HepG2 (cell line): ENCODE results near the gene TK1. TPM values are rescaled to one million over a fixed set of nuclear protein-coding genes. Genes with fewer than 3 reads are reported as not detected.

Source experiments
- KMT2A ChIP-seq: sonication (generic); formaldehyde crosslinking; IDR thresholded peaks from 2 replicates; pipeline ENCODE4 v1.4.0; 2020; ENCODE audit warnings: missing genetic modification reagents
- MXD4 ChIP-seq: IDR thresholded peaks from 2 replicates; pipeline ENCODE4 v1.6.1; 2016; ENCODE audit warnings: mild to moderate bottlenecking, missing biosample characterization, missing genetic modification reagents
- REL ChIP-seq: sonication (generic); formaldehyde crosslinking; conservative IDR thresholded peaks from 2 replicates; pipeline ENCODE4 v1.8.0; 2022; ENCODE audit warnings: mild to moderate bottlenecking, missing genetic modification reagents, moderate library complexity
- SRSF9 ChIP-seq: fragments of 200-400 bp; formaldehyde crosslinking; IDR thresholded peaks from 2 replicates; pipeline ENCODE4 v1.6.1; 2018; ENCODE audit warnings: borderline replicate concordance, mild to moderate bottlenecking, low read depth, low read length; ENCODE audit not compliant: insufficient read depth, poor library complexity, severe bottlenecking
- ZNF577 ChIP-seq: sonication (generic); formaldehyde crosslinking; IDR thresholded peaks from 2 replicates; pipeline ENCODE4 v1.4.0; 2020; ENCODE audit warnings: mild to moderate bottlenecking, low read depth, missing genetic modification reagents, borderline replicate concordance
- ZNF703 ChIP-seq: sonication (generic); formaldehyde crosslinking; IDR thresholded peaks from 2 replicates; pipeline ENCODE4 v1.5.1; 2020; ENCODE audit warnings: missing genetic modification reagents, mild to moderate bottlenecking, moderate library complexity, borderline replicate concordance
- polyA plus RNA-seq, 8 experiments: library from polyadenylated mRNA; depleted of rRNA in 3 of 8; stranded (reverse) in 7 of 8; unstranded in 1 of 8; fragments of >200 nt; fragmentation: Illumina TruSeq in 4 of 8; extraction: Trizol in 4 of 8; gene quantifications; 2 replicates each; pipeline versions ENCODE4 v1.2.1 to v1.2.3, GENCODE V29; 2011 to 2016; ENCODE audit warnings: low read depth in 4 of 8, missing spikeins in 1 of 8, mixed read lengths in 1 of 8; ENCODE audit not compliant: insufficient read depth in 1 of 8
- total RNA-seq, 5 experiments: library from RNA; depleted of rRNA; stranded (reverse); fragments of >200 nt; fragmentation: Illumina TruSeq; extraction: Trizol; gene quantifications; 2 replicates each; pipeline ENCODE4 v1.2.3, GENCODE V29; 2016; ENCODE audit warnings: low read depth in 1 of 5
- TF ChIP-seq, protein P1 (sequence below): sonication (generic); formaldehyde crosslinking; IDR thresholded peaks from 2 replicates; pipeline ENCODE4 v1.5.0; 2020; ENCODE audit warnings: mild to moderate bottlenecking, missing genetic modification reagents, borderline replicate concordance
- TF ChIP-seq, protein P2 (sequence below): sonication (generic); formaldehyde crosslinking; IDR thresholded peaks from 2 replicates; pipeline ENCODE4 v1.5.0; 2020; ENCODE audit warnings: missing genetic modification reagents, mild to moderate bottlenecking, borderline replicate concordance
- TF ChIP-seq, protein P3 (sequence below): sonication (generic); formaldehyde crosslinking; IDR thresholded peaks from 2 replicates; pipeline ENCODE4 v1.4.0; 2020; ENCODE audit warnings: mild to moderate bottlenecking, missing genetic modification reagents
- TF ChIP-seq, protein P4 (sequence below), 2 experiments: IDR thresholded peaks; 2 replicates each; pipeline ENCODE4 v1.6.1; 2011 to 2012; ENCODE audit warnings: low read length in 2 of 2, borderline replicate concordance in 1 of 2, low read depth in 1 of 2, mild to moderate bottlenecking in 1 of 2, moderate library complexity in 1 of 2
- TF ChIP-seq, protein P5 (sequence below): sonication (generic); formaldehyde crosslinking; IDR thresholded peaks from 2 replicates; pipeline ENCODE4 v1.5.0; 2020; ENCODE audit warnings: missing genetic modification reagents, mild to moderate bottlenecking, borderline replicate concordance
- TF ChIP-seq, protein P6 (sequence below): sonication (generic); formaldehyde crosslinking; IDR thresholded peaks from 2 replicates; pipeline ENCODE4 v1.8.0; 2022; ENCODE audit warnings: mild to moderate bottlenecking, missing genetic modification reagents
- TF ChIP-seq, protein P7 (sequence below): sonication (generic); formaldehyde crosslinking; IDR thresholded peaks from 2 replicates; pipeline ENCODE4 v1.8.0; 2022; ENCODE audit warnings: missing genetic modification reagents, mild to moderate bottlenecking, inconsistent platforms, borderline replicate concordance

TK1 gene
- total and polyA plus RNA-seq, 2 of the 13 experiments (the other 11 are each of a cell fraction or from before 2014, with no cell fraction given) = 45.0 to 96.0 TPM

DNA sequence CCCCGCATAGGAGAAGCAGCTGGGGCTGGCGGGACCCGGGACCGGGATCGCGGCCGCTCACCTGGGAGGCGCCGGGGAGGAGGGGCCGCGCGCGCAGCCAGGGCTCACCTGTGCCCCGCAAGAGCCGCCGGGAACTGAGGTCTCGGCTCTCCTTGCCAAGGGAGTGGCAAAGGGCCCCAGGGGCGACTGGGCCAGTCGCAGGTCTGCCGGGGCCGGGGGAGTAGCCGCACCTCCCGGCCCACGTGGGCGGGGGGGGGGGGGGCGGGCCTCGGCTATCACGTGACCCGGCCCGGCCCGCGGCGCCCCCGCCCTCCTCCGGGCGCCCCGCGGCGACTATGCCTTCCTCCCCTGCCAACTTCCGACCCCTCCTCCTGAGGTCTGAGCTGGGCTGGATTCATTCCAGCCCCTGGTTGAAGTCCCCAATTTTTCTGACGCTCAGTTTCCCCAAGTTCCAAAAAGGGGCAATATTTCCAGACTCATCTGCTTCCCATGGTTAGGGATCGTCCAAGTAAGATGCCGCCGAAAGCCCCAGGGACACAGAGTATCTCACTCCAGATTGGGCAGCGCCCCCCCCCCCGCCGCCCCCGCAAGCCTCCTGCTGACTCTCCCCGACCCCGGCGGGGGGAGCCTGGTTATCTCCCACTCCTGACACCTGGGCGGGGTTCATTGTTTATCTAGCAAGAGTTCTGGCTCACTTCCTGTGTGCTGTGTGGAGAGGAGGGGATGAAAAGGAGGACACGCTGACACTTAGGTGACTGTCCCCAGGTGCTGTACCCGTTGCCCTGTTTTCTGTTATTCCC is 58.1 kb downstream of the TK1 start, which contains the start of gene TMC6 (continued):
- TF ChIP-seq, protein P1, sequence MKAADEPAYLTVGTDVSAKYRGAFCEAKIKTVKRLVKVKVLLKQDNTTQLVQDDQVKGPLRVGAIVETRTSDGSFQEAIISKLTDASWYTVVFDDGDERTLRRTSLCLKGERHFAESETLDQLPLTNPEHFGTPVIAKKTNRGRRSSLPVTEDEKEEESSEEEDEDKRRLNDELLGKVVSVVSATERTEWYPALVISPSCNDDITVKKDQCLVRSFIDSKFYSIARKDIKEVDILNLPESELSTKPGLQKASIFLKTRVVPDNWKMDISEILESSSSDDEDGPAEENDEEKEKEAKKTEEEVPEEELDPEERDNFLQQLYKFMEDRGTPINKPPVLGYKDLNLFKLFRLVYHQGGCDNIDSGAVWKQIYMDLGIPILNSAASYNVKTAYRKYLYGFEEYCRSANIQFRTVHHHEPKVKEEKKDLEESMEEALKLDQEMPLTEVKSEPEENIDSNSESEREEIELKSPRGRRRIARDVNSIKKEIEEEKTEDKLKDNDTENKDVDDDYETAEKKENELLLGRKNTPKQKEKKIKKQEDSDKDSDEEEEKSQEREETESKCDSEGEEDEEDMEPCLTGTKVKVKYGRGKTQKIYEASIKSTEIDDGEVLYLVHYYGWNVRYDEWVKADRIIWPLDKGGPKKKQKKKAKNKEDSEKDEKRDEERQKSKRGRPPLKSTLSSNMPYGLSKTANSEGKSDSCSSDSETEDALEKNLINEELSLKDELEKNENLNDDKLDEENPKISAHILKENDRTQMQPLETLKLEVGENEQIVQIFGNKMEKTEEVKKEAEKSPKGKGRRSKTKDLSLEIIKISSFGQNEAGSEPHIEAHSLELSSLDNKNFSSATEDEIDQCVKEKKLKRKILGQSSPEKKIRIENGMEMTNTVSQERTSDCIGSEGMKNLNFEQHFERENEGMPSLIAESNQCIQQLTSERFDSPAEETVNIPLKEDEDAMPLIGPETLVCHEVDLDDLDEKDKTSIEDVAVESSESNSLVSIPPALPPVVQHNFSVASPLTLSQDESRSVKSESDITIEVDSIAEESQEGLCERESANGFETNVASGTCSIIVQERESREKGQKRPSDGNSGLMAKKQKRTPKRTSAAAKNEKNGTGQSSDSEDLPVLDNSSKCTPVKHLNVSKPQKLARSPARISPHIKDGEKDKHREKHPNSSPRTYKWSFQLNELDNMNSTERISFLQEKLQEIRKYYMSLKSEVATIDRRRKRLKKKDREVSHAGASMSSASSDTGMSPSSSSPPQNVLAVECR = peak; percentile 90
- TF ChIP-seq KMT2A (CRISPR knock-in tag) (no peak; the same call in 1 of the 2 replicates), SRSF9 (no peak), REL (CRISPR knock-in tag) (no peak; the same call in 1 of the 2 replicates), MXD4 (CRISPR knock-in tag) (peak; percentile 85; the same call in 1 of the 2 replicates), ZNF577 (no peak), ZNF703 (CRISPR knock-in tag) (no peak)
- TF ChIP-seq, protein P2, sequence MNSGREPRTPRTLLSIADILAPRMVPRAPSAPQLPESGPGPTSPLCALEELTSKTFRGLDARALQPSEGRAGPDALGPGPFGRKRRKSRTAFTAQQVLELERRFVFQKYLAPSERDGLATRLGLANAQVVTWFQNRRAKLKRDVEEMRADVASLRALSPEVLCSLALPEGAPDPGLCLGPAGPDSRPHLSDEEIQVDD (CRISPR knock-in tag) = no peak
- TF ChIP-seq, protein P3, sequence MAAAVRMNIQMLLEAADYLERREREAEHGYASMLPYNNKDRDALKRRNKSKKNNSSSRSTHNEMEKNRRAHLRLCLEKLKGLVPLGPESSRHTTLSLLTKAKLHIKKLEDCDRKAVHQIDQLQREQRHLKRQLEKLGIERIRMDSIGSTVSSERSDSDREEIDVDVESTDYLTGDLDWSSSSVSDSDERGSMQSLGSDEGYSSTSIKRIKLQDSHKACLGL (CRISPR knock-in tag) = peak; percentile 79; the same call in 1 of the 2 replicates
- TF ChIP-seq, protein P4, sequence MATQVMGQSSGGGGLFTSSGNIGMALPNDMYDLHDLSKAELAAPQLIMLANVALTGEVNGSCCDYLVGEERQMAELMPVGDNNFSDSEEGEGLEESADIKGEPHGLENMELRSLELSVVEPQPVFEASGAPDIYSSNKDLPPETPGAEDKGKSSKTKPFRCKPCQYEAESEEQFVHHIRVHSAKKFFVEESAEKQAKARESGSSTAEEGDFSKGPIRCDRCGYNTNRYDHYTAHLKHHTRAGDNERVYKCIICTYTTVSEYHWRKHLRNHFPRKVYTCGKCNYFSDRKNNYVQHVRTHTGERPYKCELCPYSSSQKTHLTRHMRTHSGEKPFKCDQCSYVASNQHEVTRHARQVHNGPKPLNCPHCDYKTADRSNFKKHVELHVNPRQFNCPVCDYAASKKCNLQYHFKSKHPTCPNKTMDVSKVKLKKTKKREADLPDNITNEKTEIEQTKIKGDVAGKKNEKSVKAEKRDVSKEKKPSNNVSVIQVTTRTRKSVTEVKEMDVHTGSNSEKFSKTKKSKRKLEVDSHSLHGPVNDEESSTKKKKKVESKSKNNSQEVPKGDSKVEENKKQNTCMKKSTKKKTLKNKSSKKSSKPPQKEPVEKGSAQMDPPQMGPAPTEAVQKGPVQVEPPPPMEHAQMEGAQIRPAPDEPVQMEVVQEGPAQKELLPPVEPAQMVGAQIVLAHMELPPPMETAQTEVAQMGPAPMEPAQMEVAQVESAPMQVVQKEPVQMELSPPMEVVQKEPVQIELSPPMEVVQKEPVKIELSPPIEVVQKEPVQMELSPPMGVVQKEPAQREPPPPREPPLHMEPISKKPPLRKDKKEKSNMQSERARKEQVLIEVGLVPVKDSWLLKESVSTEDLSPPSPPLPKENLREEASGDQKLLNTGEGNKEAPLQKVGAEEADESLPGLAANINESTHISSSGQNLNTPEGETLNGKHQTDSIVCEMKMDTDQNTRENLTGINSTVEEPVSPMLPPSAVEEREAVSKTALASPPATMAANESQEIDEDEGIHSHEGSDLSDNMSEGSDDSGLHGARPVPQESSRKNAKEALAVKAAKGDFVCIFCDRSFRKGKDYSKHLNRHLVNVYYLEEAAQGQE (IDR thresholded peaks at IDR 0.05; ENCODE audit: borderline replicate concordance in 1 of 2, low read depth in 1 of 2, low read length in 2 of 2) = 0 out of 4 replicates have a peak, but pooled peaks of 1 of the 2 experiments have one; percentile 23
- TF ChIP-seq, protein P5, sequence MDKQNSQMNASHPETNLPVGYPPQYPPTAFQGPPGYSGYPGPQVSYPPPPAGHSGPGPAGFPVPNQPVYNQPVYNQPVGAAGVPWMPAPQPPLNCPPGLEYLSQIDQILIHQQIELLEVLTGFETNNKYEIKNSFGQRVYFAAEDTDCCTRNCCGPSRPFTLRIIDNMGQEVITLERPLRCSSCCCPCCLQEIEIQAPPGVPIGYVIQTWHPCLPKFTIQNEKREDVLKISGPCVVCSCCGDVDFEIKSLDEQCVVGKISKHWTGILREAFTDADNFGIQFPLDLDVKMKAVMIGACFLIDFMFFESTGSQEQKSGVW (CRISPR knock-in tag) = no peak
- TF ChIP-seq, protein P6, sequence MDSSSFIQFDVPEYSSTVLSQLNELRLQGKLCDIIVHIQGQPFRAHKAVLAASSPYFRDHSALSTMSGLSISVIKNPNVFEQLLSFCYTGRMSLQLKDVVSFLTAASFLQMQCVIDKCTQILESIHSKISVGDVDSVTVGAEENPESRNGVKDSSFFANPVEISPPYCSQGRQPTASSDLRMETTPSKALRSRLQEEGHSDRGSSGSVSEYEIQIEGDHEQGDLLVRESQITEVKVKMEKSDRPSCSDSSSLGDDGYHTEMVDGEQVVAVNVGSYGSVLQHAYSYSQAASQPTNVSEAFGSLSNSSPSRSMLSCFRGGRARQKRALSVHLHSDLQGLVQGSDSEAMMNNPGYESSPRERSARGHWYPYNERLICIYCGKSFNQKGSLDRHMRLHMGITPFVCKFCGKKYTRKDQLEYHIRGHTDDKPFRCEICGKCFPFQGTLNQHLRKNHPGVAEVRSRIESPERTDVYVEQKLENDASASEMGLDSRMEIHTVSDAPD (CRISPR knock-in tag) = no peak
- TF ChIP-seq, protein P7, sequence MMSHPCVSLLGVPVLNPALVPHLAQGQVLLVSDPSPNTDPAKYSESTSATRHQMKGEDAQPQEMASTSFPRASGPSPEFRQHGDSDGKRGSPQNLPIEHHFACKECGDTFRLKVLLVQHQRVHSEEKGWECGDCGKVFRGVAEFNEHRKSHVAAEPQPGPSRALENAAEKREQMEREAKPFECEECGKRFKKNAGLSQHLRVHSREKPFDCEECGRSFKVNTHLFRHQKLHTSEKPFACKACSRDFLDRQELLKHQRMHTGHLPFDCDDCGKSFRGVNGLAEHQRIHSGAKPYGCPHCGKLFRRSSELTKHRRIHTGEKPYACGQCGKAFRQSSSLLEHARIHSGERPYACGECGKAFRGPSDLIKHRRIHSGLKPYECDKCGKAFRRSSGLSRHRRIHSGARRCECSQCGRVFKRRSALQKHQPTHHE = peak; percentile 11; the same call in 1 of the 2 replicates
